Neural cell (in vitro differentiated cells): ENCODE data around the gene ZBTB44.

Experiments
- POLR2AphosphoS5 ChIP-seq: IDR thresholded peaks from 2 replicates; pipeline ENCODE4 v1.6.1; 2012
- TAF1 ChIP-seq: IDR thresholded peaks from 2 replicates; pipeline ENCODE4 v1.6.1; 2012; ENCODE audit warnings: low read depth

DNA sequence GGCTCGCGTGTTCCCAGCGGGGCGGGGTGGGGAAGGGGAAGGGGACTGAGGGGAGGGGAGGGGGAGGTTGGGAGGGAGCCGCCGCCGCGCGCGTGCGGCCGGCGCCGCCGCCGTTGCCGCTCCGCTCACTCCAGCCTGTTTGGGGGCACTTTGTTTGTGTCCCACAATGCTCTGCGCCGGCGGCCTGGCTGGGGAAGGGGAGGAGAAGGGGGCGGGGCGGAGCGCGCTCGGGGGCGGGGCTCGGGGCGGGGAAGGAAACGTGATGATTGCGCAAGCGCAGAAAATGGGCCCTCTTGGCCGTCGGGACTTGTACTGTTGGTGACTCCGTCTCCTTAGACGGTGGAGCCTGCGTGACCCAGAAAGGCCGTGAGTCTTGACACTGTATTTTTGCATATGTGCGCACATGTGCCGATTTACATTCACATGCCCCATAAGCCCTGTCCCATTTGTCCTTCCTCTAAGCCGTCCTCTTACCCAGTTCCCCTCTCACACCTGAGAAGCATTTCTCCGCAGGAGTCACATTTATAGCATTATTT, at the start of gene ZBTB44:
- TF ChIP-seq POLR2AphosphoS5 = peak; percentile 78
- no peak for TF ChIP-seq TAF1
